Measurements from ENCODE around the gene SAP30BP. TPM values are rescaled to one million over a fixed set of nuclear protein-coding genes. Genes with fewer than 3 reads are reported as not detected.

The SAP30BP gene
- total RNA-seq (2021; ENCODE audit: unreplicated experiment) (149 TPM), Bru-seq, nascent RNA (percentile 95 among the genes with signal in this experiment), BruChase-seq, experiment 1, labeled RNA remaining after a 6-hour chase (percentile 91 among the genes with signal in this experiment), BruChase-seq, experiment 2, labeled RNA remaining after a 2-hour chase (percentile 89 among the genes with signal in this experiment)
- 107 and 111 TPM in 2 replicates for polyA plus RNA-seq (2012)
- long read RNA-seq, transcript SAP30BP-202 (10 exons, 2,439 nt) = minor isoform, 6 of 170 reads
- long read RNA-seq, transcript SAP30BP-225 (11 exons, 2,722 nt) = major isoform, 111 of 170 reads
- long read RNA-seq, partial matches to known transcripts = 9 of 170 reads
- long read RNA-seq, other reads (novel, unspliced or antisense) = 36 of 170 reads

DNA sequence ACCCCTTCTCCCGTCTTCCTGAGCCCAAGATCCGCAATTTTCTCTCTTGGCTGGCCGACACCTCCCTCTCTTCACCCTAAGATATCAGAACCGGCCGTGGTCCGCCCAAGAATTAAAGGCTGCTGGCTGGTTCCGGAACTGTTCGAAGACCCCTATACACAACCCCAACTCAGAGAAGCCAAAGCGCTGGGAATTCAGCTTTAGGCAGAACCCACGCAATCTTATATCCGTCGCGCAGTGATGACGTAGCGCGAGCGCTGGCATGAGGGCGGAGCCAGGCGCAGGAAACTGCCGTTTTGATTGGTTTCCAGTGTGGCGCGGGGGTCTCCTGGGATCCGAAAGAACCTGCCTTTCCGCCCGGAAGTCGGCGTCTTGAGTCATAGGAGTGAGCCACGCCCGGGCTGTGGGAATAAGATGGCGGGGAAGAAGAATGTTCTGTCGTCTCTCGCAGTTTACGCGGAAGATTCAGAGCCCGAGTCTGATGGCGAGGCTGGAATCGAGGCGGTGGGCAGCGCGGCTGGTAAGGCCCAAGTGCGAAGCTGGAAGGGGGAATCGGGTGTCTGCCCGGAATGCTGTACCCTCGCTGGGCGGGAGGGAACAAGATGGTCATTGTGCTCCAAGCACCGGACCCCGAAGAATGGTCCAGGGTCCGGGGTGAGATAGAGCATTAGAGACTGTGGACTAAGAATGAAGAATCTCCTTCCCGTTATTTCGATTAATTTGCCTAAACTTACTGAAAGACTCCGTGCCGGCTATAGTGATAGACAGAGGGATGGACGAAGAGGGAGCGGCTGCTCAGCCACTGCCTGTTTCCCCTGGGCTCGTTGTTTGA lies at the start of gene SAP30BP, which contains the start of gene RECQL5:
Gene SAP30BP, plus strand, starts transcription at position 380 of the 832 bp plus-strand sequence. Its CDS starts 35 bp downstream, at position 415.
Gene RECQL5, minus strand, starts transcription at position 196 of the 832 bp plus-strand sequence. CDS start 597 bp downstream, outside the sequence.
- Histone ChIP-seq H3K4me1 (ENCODE audit: control insufficient read depth in 1 of 2, insufficient read depth in 2 of 2, low read length in 2 of 2) (peaks cover 13 to 19% of the 10 kb centered on the region in 2 experiments; a peak in 3 of 4 replicates), H3K36me3 (ENCODE audit: control insufficient read depth in 1 of 2, insufficient read depth in 2 of 2, low read length in 2 of 2) (peaks cover 41 to 42% of the 10 kb centered on the region in 2 experiments), H3K4me3 (replicated peaks in 1 of 2; ENCODE audit: low read depth in 1 of 2, low read length in 2 of 2) (peak within 1 kb of the TSS; percentile 79 to 83), H3K9ac (ENCODE audit: low read length) (peak within 1 kb of the TSS; percentile 89), H3K27me3 (ENCODE audit: insufficient read depth, low read length) (no peaks in the 10 kb centered on the region), H3K79me2 (ENCODE audit: insufficient read depth, low read length) (peaks cover 70% of the 10 kb centered on the region), H2AFZ (ENCODE audit: low read depth, low read length, poor library complexity, severe bottlenecking) (no peak within 1 kb of the TSS), H3K9me3 (ENCODE audit: control insufficient read depth in 1 of 2, insufficient read depth in 1 of 2, low read depth in 1 of 2, low read length in 2 of 2) (no peaks in the 10 kb centered on the region), H3K27ac (ENCODE audit: low read depth, low read length) (peak within 1 kb of the TSS; percentile 74), H3K4me2 (ENCODE audit: low read length) (peak within 1 kb of the TSS; percentile 81), H4K20me1 (ENCODE audit: insufficient read depth) (0 out of 2 replicates have a peak, but pooled peaks cover 4% of the 10 kb centered on the region), H3K9me2 (ENCODE audit: insufficient read depth) (no peaks in the 10 kb centered on the region)
- BruUV-seq (replicated peaks) = TSS peak; percentile 76
- intact Hi-C loops (cut with micrococcal nuclease) = no loop called here
- DNase-seq (ENCODE audit: low read depth, low spot score) (peak; percentile 99), ATAC-seq (peak; percentile 100)
- POLR2A ChIA-PET = interaction anchor here (0.7 to 1.5 kb wide), 6 partner anchors 13 to 113 kb away, joined by 3 to 6 read pairs (median 4); no protein-coding TSS in a partner anchor
- CTCF ChIA-PET = interaction anchor here (0.5 to 2.4 kb wide), 8 partner anchors 8 to 415 kb away, joined by 3 to 14 read pairs (median 5); partner anchors contain the start of gene SMIM5
- RAD21 ChIA-PET (ENCODE audit: low non-redundant PET in 1 of 2, low total read pairs in 2 of 2, uncharacterized antibody in 2 of 2, unreplicated experiment in 2 of 2) = interaction anchor here in 1 of 2 experiments (1.3 kb wide), 1 partner anchor 81 kb away, joined by 3 read pairs; no protein-coding TSS in a partner anchor
- TF ChIP-seq SIN3A (IDR thresholded peaks at IDR 0.05; ENCODE audit: low read depth) (peak; percentile 92), ZFX (IDR thresholded peaks at IDR 0.05) (no peak), EZH2 (IDR thresholded peaks at IDR 0.05) (no peak), ELF1 (IDR thresholded peaks at IDR 0.05; ENCODE audit: borderline replicate concordance, low read depth) (peak; percentile 93), SP1 (IDR thresholded peaks at IDR 0.05; ENCODE audit: low read depth) (peak; percentile 91), YY1 (IDR thresholded peaks at IDR 0.05; ENCODE audit: extremely low read depth, insufficient replicate concordance, low read depth, low read length) (peak; percentile 95), RAD21 (IDR thresholded peaks at IDR 0.05; ENCODE audit: low read depth) (no peak), EZH2phosphoT487 (IDR thresholded peaks at IDR 0.05; ENCODE audit: borderline replicate concordance) (no peak), POLR2AphosphoS5 (IDR thresholded peaks at IDR 0.05; ENCODE audit: low read depth, low read length) (peak; percentile 86), POLR2A (IDR thresholded peaks at IDR 0.05; ENCODE audit: borderline replicate concordance, extremely low read depth, insufficient read depth, insufficient read length) (peak; percentile 69), JUND (IDR thresholded peaks at IDR 0.05) (peak; percentile 46; the same call in 1 of the 2 replicates), TCF7L2 (IDR thresholded peaks at IDR 0.05; ENCODE audit: borderline replicate concordance, extremely low read depth, insufficient read depth, insufficient read length) (peak; percentile 30), FOSL1 (IDR thresholded peaks at IDR 0.05; ENCODE audit: low read depth) (0 out of 2 replicates have a peak, but pooled peaks have one; percentile 44), SRF (IDR thresholded peaks at IDR 0.05; ENCODE audit: low read depth) (peak; percentile 95)
- TF ChIP-seq, protein P1, sequence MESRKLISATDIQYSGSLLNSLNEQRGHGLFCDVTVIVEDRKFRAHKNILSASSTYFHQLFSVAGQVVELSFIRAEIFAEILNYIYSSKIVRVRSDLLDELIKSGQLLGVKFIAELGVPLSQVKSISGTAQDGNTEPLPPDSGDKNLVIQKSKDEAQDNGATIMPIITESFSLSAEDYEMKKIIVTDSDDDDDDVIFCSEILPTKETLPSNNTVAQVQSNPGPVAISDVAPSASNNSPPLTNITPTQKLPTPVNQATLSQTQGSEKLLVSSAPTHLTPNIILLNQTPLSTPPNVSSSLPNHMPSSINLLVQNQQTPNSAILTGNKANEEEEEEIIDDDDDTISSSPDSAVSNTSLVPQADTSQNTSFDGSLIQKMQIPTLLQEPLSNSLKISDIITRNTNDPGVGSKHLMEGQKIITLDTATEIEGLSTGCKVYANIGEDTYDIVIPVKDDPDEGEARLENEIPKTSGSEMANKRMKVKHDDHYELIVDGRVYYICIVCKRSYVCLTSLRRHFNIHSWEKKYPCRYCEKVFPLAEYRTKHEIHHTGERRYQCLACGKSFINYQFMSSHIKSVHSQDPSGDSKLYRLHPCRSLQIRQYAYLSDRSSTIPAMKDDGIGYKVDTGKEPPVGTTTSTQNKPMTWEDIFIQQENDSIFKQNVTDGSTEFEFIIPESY (IDR thresholded peaks at IDR 0.05; ENCODE audit: extremely low read depth, insufficient replicate concordance, low read length) = no peak
- TF ChIP-seq, protein P2, sequence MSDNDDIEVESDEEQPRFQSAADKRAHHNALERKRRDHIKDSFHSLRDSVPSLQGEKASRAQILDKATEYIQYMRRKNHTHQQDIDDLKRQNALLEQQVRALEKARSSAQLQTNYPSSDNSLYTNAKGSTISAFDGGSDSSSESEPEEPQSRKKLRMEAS (IDR thresholded peaks at IDR 0.05) = peak; percentile 87
- TF ChIP-seq, protein P3, sequence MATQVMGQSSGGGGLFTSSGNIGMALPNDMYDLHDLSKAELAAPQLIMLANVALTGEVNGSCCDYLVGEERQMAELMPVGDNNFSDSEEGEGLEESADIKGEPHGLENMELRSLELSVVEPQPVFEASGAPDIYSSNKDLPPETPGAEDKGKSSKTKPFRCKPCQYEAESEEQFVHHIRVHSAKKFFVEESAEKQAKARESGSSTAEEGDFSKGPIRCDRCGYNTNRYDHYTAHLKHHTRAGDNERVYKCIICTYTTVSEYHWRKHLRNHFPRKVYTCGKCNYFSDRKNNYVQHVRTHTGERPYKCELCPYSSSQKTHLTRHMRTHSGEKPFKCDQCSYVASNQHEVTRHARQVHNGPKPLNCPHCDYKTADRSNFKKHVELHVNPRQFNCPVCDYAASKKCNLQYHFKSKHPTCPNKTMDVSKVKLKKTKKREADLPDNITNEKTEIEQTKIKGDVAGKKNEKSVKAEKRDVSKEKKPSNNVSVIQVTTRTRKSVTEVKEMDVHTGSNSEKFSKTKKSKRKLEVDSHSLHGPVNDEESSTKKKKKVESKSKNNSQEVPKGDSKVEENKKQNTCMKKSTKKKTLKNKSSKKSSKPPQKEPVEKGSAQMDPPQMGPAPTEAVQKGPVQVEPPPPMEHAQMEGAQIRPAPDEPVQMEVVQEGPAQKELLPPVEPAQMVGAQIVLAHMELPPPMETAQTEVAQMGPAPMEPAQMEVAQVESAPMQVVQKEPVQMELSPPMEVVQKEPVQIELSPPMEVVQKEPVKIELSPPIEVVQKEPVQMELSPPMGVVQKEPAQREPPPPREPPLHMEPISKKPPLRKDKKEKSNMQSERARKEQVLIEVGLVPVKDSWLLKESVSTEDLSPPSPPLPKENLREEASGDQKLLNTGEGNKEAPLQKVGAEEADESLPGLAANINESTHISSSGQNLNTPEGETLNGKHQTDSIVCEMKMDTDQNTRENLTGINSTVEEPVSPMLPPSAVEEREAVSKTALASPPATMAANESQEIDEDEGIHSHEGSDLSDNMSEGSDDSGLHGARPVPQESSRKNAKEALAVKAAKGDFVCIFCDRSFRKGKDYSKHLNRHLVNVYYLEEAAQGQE (IDR thresholded peaks at IDR 0.05; ENCODE audit: low read depth) = no peak
- TF ChIP-seq, protein P4, sequence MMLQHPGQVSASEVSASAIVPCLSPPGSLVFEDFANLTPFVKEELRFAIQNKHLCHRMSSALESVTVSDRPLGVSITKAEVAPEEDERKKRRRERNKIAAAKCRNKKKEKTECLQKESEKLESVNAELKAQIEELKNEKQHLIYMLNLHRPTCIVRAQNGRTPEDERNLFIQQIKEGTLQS (IDR thresholded peaks at IDR 0.05) = no peak
